ENCODE results near the gene AXIN2.
"Not testable (repeated sequence)": the region's sequence is repeated elsewhere in the genome, so short reads cannot be mapped to it uniquely, and the experiment has no call there.

Gene AXIN2

GRCh38 chr17:65514541-65514940, 46.9 kb downstream of the AXIN2 start:
- H3K4me3 ChIP-seq (IDR thresholded peaks at IDR 0.05; ENCODE audit: insufficient read depth, low read depth, low read length) = no peak overlapping the region
- H3K27ac ChIP-seq = no peak overlapping the region
- TF ChIP-seq CTCF (conservative IDR thresholded peaks at IDR 0.05; ENCODE audit: low read depth, low read length) = no peak
- H3K79me2 ChIP-seq (ENCODE audit: insufficient read depth, low read depth) = no peaks in the 10 kb centered on the region
- H4K20me1 ChIP-seq (ENCODE audit: insufficient read depth) = no peaks in the 10 kb centered on the region
- H2AFZ ChIP-seq (ENCODE audit: low read depth) = no peak overlapping the region
- H3K27me3 ChIP-seq (ENCODE audit: insufficient read depth, low read depth) = no peaks in the 10 kb centered on the region
- no peak overlapping the region for H3K9ac ChIP-seq
- H3K36me3 ChIP-seq (ENCODE audit: insufficient read depth) = no peaks in the 10 kb centered on the region
- no peak overlapping the region for H3K4me2 ChIP-seq
- peaks cover under 1% of the 10 kb centered on the region for H3K4me1 ChIP-seq (ENCODE audit: low read depth, poor library complexity, severe bottlenecking)

- Histone ChIP-seq H3K4me1 (ENCODE audit: low read depth, poor library complexity, severe bottlenecking) (peaks cover 5% of the 10 kb centered on the region), H3K4me3 (IDR thresholded peaks at IDR 0.05; ENCODE audit: insufficient read depth, low read depth, low read length) (no peak overlapping the region), H3K79me2 (ENCODE audit: insufficient read depth, low read depth) (no peaks in the 10 kb centered on the region), H3K9ac (no peak overlapping the region), H3K27me3 (ENCODE audit: insufficient read depth, low read depth) (no peaks in the 10 kb centered on the region), H3K4me2 (no peak overlapping the region), H2AFZ (ENCODE audit: low read depth) (no peak overlapping the region), H4K20me1 (ENCODE audit: insufficient read depth) (no peaks in the 10 kb centered on the region), H3K27ac (no peak overlapping the region), H3K36me3 (ENCODE audit: insufficient read depth) (no peaks in the 10 kb centered on the region)
- TF ChIP-seq CTCF (conservative IDR thresholded peaks at IDR 0.05; ENCODE audit: low read depth, low read length) = no peak
These were observed 47.4 kb downstream of the AXIN2 start for GRCh38 chr17:65514082-65514481.

- no peak overlapping the region for H2AFZ ChIP-seq (ENCODE audit: low read depth)
- no peaks in the 10 kb centered on the region for H4K20me1 ChIP-seq (ENCODE audit: insufficient read depth)
- H3K4me2 ChIP-seq = no peak overlapping the region
- H3K27ac ChIP-seq = no peak overlapping the region
- H3K9ac ChIP-seq = no peak overlapping the region
- no peaks in the 10 kb centered on the region for H3K79me2 ChIP-seq (ENCODE audit: insufficient read depth, low read depth)
- TF ChIP-seq CTCF (conservative IDR thresholded peaks at IDR 0.05; ENCODE audit: low read depth, low read length) = no peak
- H3K4me3 ChIP-seq (IDR thresholded peaks at IDR 0.05; ENCODE audit: insufficient read depth, low read depth, low read length) = no peak overlapping the region
- no peaks in the 10 kb centered on the region for H3K27me3 ChIP-seq (ENCODE audit: insufficient read depth, low read depth)
- no peaks in the 10 kb centered on the region for H3K36me3 ChIP-seq (ENCODE audit: insufficient read depth)
- peaks cover 11% of the 10 kb centered on the region for H3K4me1 ChIP-seq (ENCODE audit: low read depth, poor library complexity, severe bottlenecking)
These were observed 50.1 kb downstream of the AXIN2 start for GRCh38 chr17:65511316-65511715.

GRCh38 chr17:65509032-65509431, 52.4 kb downstream of the AXIN2 start:
- Histone ChIP-seq H2AFZ (ENCODE audit: low read depth) (no peak overlapping the region), H3K27me3 (ENCODE audit: insufficient read depth, low read depth) (no peaks in the 10 kb centered on the region), H3K79me2 (ENCODE audit: insufficient read depth, low read depth) (no peaks in the 10 kb centered on the region), H3K36me3 (ENCODE audit: insufficient read depth) (no peaks in the 10 kb centered on the region), H3K4me2 (peak overlapping the region; percentile 14; the same call in 1 of the 2 replicates), H3K4me1 (ENCODE audit: low read depth, poor library complexity, severe bottlenecking) (peaks cover 11% of the 10 kb centered on the region), H4K20me1 (ENCODE audit: insufficient read depth) (no peaks in the 10 kb centered on the region), H3K4me3 (IDR thresholded peaks at IDR 0.05; ENCODE audit: insufficient read depth, low read depth, low read length) (no peak overlapping the region), H3K27ac (no peak overlapping the region), H3K9ac (no peak overlapping the region)
- TF ChIP-seq CTCF (conservative IDR thresholded peaks at IDR 0.05; ENCODE audit: low read depth, low read length) = no peak

GRCh38 chr17:65504673-65505072, 56.8 kb downstream of the AXIN2 start:
- H2AFZ ChIP-seq (ENCODE audit: low read depth); H3K27me3 ChIP-seq (ENCODE audit: insufficient read depth, low read depth); H3K4me2 ChIP-seq; H3K27ac ChIP-seq; H4K20me1 ChIP-seq (ENCODE audit: insufficient read depth); H3K36me3 ChIP-seq (ENCODE audit: insufficient read depth); H3K4me3 ChIP-seq (IDR thresholded peaks at IDR 0.05; ENCODE audit: insufficient read depth, low read depth, low read length); H3K79me2 ChIP-seq (ENCODE audit: insufficient read depth, low read depth); H3K9ac ChIP-seq: not testable (repeated sequence)
- H3K4me1 ChIP-seq (ENCODE audit: low read depth, poor library complexity, severe bottlenecking) = peaks cover 11% of the 10 kb centered on the region
